Spinal cord (tissue), 10 donors: ENCODE data around the gene HOXA11. TPM values are rescaled to one million over a fixed set of nuclear protein-coding genes. Genes with fewer than 3 reads are reported as not detected.

Source experiments
- DNase-seq, 6 donors: peaks; one replicate each; pipeline versions ENCODE4 v3.0.0 to v3.0.0-alpha.2; 2013 to 2015; ENCODE audit warnings: low spot score in 6 of 6, low read depth in 4 of 6
- H3K27ac ChIP-seq: one replicate; pipeline ENCODE4 v1.5.1; 2013; ENCODE audit warnings: low read depth, low read length, control low read depth
- H3K27me3 ChIP-seq: one replicate; pipeline ENCODE4 v1.6.1; 2013; ENCODE audit warnings: low read length; ENCODE audit not compliant: control insufficient read depth, insufficient read depth
- H3K36me3 ChIP-seq: one replicate; pipeline ENCODE4 v1.6.1; 2013; ENCODE audit warnings: low read length; ENCODE audit not compliant: control insufficient read depth, insufficient read depth
- H3K4me1 ChIP-seq: one replicate; pipeline ENCODE4 v1.6.1; 2013; ENCODE audit warnings: low read length; ENCODE audit not compliant: control insufficient read depth, insufficient read depth
- H3K4me3 ChIP-seq: one replicate; pipeline ENCODE4 v1.5.1; 2013; ENCODE audit warnings: low read depth, low read length, control low read depth
- H3K9me3 ChIP-seq: one replicate; pipeline ENCODE4 v1.6.1; 2013; ENCODE audit warnings: low read length; ENCODE audit not compliant: control insufficient read depth, insufficient read depth
- WGBS: methylation state at CpG from one replicate; pipeline ENCODE4 v1.1.5; 2013; ENCODE audit warnings: missing lambda C conversion rate; ENCODE audit not compliant: insufficient coverage; 5-methylcytosine and 5-hydroxymethylcytosine counted together
- polyA plus RNA-seq, 2 donors: library from polyadenylated mRNA; unstranded; fragments of 120-200 nt; gene quantifications; one replicate each; pipeline ENCODE4 v1.2.1, GENCODE V29; 2013; ENCODE audit not compliant: insufficient read length in 2 of 2
- total RNA-seq, 2 donors: library from RNA; depleted of rRNA in 1 of 2; stranded (reverse); fragments of 120-200 nt in 1 of 2; fragments of >200 nt in 1 of 2; gene quantifications; one replicate each; pipeline versions ENCODE4 v1.2.3 to v1.2.4, GENCODE V29; 2013 to 2014
- donor health status: healthy.

Gene HOXA11
- total and polyA plus RNA-seq, 4 donors, result 0.27 to 2.2 TPM; not detected in 2

GRCh38 chr7:27215356-27215755 is 30.3 kb upstream of the HOXA11 start:
- WGBS, result 92% methylated on average over 1 of the region's 2 CpGs
- peaks cover 25% of the 10 kb centered on the region for H3K4me1 ChIP-seq
- H3K36me3 ChIP-seq, result no peaks in the 10 kb centered on the region
- H3K9me3 ChIP-seq, result no peaks in the 10 kb centered on the region
- H3K4me3 ChIP-seq, result no peak overlapping the region
- no peak for DNase-seq
- no peak overlapping the region for H3K27ac ChIP-seq
- H3K27me3 ChIP-seq, result peaks cover 89% of the 10 kb centered on the region

GRCh38 chr7:27214239-27214950 is 29.4 kb upstream of the HOXA11 start:
- 37% methylated on average over 2 of the region's 8 CpGs for WGBS

DNA sequence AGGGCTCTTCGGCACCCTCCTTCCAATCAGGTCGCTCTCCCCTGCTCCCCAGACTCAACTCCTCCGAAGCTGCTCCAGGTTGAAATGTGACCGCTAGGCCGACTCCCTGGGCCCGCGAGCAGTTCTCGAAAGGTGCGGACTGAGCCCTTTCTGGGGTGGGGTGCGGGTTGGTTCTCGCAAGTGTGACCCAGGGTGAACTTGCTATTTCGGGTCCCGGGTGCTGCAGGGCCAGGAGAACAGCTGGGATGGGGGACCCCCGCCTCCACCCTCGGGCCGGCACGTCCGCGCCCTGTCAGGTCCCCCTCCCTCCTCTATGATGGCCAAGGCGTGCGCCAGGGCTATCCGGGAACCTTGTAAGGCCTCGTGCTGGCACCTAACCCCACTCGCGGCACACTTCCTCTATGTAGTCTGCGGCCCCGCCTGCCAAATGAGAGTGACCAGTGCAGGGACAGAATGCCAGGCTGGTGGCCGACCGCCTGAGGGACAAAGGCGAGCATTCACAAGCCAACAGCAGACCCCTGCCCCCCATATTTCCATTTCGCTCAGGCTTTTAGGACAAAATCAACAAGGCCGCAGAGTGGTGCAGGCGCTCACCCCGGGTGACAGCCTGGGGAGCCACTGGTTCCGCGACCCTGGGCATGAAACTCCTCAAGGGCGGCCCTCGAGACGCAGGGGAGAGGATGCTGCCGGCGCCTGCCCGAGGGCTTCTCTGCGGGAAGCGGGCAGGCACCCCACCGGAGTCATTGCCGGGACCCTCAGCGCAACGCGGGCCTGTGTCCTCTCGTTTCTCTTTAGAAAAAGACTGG is 28.6 kb upstream of the HOXA11 start:
- H3K4me3 ChIP-seq, result no peak overlapping the region
- H3K4me1 ChIP-seq, result peaks cover 26% of the 10 kb centered on the region
- H3K9me3 ChIP-seq, result no peaks in the 10 kb centered on the region
- 18% methylated on average over 47 of the region's 50 CpGs for WGBS
- DNase-seq, result peak in 1 of 6 donors; percentile 18
- H3K27me3 ChIP-seq, result peaks cover 90% of the 10 kb centered on the region
- no peak overlapping the region for H3K27ac ChIP-seq
- no peaks in the 10 kb centered on the region for H3K36me3 ChIP-seq

More at GRCh38 chr7:27214239-27214950, 29.4 kb upstream of the HOXA11 start:
- no peak for DNase-seq
- H3K9me3 ChIP-seq, result no peaks in the 10 kb centered on the region
- no peak overlapping the region for H3K27ac ChIP-seq
- H3K4me1 ChIP-seq, result peaks cover 26% of the 10 kb centered on the region
- peaks cover 89% of the 10 kb centered on the region for H3K27me3 ChIP-seq
- H3K36me3 ChIP-seq, result no peaks in the 10 kb centered on the region
- H3K4me3 ChIP-seq, result no peak overlapping the region

GRCh38 chr7:27212497-27213432 is 27.7 kb upstream of the HOXA11 start:
- WGBS, result 5% methylated on average over 42 of the region's 52 CpGs

GRCh38 chr7:27211764-27212204 is 26.8 kb upstream of the HOXA11 start:
- WGBS, result 8% methylated on average over 2 of the region's 3 CpGs
- H3K4me1 ChIP-seq, result peaks cover 26% of the 10 kb centered on the region
- peaks cover 99% of the 10 kb centered on the region for H3K27me3 ChIP-seq
- no peak overlapping the region for H3K27ac ChIP-seq
- no peak overlapping the region for H3K4me3 ChIP-seq
- DNase-seq, result peak in 1 of 6 donors; percentile 24
- H3K9me3 ChIP-seq, result no peaks in the 10 kb centered on the region
- H3K36me3 ChIP-seq, result no peaks in the 10 kb centered on the region

More at GRCh38 chr7:27212497-27213432, 27.7 kb upstream of the HOXA11 start:
- H3K27me3 ChIP-seq, result peaks cover 99% of the 10 kb centered on the region
- no peak overlapping the region for H3K27ac ChIP-seq
- peak in 1 of 6 donors; percentile 24 for DNase-seq
- peaks cover 26% of the 10 kb centered on the region for H3K4me1 ChIP-seq
- no peaks in the 10 kb centered on the region for H3K9me3 ChIP-seq
- no peaks in the 10 kb centered on the region for H3K36me3 ChIP-seq
- no peak overlapping the region for H3K4me3 ChIP-seq

DNA sequence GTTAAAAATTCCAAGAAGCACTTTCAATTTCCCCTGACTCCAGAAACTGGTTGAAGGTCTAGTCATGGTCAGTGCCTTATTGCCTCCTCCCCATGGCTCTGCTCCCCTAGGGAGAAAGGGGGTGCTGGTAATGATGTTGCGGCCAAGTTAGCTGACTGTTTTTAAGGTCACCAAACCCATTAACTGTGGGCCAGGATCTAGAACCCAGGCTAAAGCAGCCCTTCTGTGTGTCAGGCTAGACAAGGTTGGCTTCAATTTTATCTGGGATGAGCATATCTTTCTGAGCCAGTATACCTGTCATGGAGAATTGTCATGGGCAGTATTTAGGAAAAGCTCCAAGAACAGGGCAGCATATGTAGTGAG is 26.0 kb upstream of the HOXA11 start:
- peak in 1 of 6 donors; percentile 14 for DNase-seq
- Histone ChIP-seq H3K27me3 (peaks cover 99% of the 10 kb centered on the region), H3K4me1 (peaks cover 26% of the 10 kb centered on the region), H3K36me3 (no peaks in the 10 kb centered on the region), H3K4me3 (no peak overlapping the region), H3K9me3 (no peaks in the 10 kb centered on the region), H3K27ac (no peak overlapping the region)
- WGBS, result no CpG with 5 or more reads among the region's 1 CpG

DNA sequence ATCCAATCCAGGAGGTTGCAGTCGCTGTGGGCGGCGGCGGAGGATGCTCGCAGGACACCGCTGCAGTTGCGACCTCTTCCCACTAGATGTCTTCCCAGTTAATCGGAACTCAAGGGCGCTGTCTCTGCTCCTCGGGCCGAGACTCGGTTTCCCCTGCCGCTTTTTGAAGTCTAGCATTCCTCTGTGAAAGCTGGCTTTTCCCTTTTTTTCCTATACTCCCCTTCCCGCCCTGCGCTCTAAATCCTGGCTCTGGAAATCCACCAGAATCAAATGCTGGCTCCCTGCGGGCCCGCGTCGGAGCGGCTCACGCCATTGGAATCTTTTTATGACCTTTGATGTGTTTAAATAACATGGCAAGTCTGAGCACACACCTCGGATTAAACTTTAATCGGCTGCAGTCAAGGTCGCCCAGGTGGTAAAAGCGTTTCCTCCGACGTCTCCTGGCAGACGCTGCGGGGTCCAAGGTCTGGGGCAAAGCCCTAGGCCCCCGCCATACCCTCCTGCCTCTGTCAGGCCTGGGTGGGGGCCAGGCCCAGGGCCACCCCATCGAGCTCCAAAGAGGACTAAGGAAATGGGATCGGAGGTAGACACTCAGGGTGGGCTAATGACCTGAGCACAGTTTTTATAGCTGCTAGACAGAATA is 25.5 kb upstream of the HOXA11 start:
- Histone ChIP-seq H3K4me1 (peaks cover 26% of the 10 kb centered on the region), H3K27me3 (peaks cover 99% of the 10 kb centered on the region), H3K27ac (no peak overlapping the region), H3K9me3 (no peaks in the 10 kb centered on the region), H3K36me3 (no peaks in the 10 kb centered on the region), H3K4me3 (peak overlapping the region; percentile 24)
- WGBS, result 6% methylated on average over 29 of the region's 32 CpGs
- peak in 2 of 6 donors; percentile 75 to 86 for DNase-seq

DNA sequence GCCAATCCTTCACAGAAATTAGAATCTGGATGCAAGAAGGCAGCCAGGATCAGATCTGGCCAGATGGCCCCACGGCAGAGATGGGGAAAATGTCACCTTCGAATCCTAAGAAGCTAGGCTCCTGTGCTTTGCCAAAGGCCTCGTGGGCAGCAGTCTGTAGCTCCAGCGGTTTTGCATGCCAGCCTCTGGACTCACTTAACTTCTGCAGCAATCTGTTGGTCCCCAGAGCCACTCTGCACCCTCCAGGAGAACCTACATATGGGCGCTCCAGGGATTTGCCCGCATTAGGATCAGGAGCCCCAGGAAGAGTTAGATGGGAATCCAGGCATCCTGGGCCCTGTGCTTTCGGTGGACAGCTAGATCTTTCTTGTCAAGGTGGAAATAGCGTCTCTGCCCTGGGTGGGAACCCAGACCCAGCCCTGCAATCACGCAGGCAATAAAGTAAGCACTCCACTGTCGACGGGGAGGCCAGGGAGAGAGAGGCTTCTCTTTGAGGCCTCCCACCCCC is 25.0 kb upstream of the HOXA11 start:
- Histone ChIP-seq H3K4me1 (peaks cover 32% of the 10 kb centered on the region), H3K9me3 (no peaks in the 10 kb centered on the region), H3K36me3 (no peaks in the 10 kb centered on the region), H3K27me3 (peaks cover 99% of the 10 kb centered on the region), H3K4me3 (no peak overlapping the region), H3K27ac (no peak overlapping the region)
- 42% methylated on average over 10 of the region's 11 CpGs for WGBS
- DNase-seq, result no peak
